Chondrocyte (in vitro differentiated cells): ENCODE data around the gene MIPEP. TPM values are rescaled to one million over a fixed set of nuclear protein-coding genes. Genes with fewer than 3 reads are reported as not detected.

Source experiments
- DNase-seq: peaks from one replicate; pipeline ENCODE4 v3.0.0; 2021; ENCODE audit warnings: mixed read lengths, low spot score
- H3K27ac Mint-ChIP-seq: one replicate; pipeline ENCODE4 v1.8.0; 2021; ENCODE audit warnings: mild to moderate bottlenecking, moderate library complexity, mixed read lengths; ENCODE audit not compliant: unreplicated experiment
- H3K27me3 Mint-ChIP-seq: 2 replicates; pipeline ENCODE4 v1.8.0; 2021; ENCODE audit warnings: low read depth, mixed read lengths
- H3K36me3 Mint-ChIP-seq: 2 replicates; pipeline ENCODE4 v1.8.0; 2021; ENCODE audit warnings: low read depth, mixed read lengths
- H3K4me1 Mint-ChIP-seq: 2 replicates; pipeline ENCODE4 v1.8.0; 2021; ENCODE audit warnings: low read depth, mild to moderate bottlenecking, mixed read lengths
- H3K4me3 Mint-ChIP-seq: one replicate; pipeline ENCODE4 v1.8.0; 2021; ENCODE audit warnings: mild to moderate bottlenecking, moderate library complexity, mixed read lengths; ENCODE audit not compliant: unreplicated experiment
- H3K9me3 Mint-ChIP-seq: 2 replicates; pipeline ENCODE4 v1.8.0; 2021; ENCODE audit warnings: low read depth, mixed read lengths
- CTCF ChIP-seq: fragments of 200-600 bp; sonication (generic); IDR thresholded peaks from 2 replicates; pipeline ENCODE4 v1.5.0; 2021; ENCODE audit warnings: antibody characterized with exemption, mild to moderate bottlenecking, moderate library complexity
- total RNA-seq: library from RNA; stranded (reverse); gene quantifications from 3 replicates; pipeline ENCODE4 v1.2.1, GENCODE V29; 2021

MIPEP gene
- total RNA-seq, 1 donor from 2014 or later = 14.4 TPM

GRCh38 chr13:23771956-23772355 lies 117.2 kb downstream of the MIPEP start:
- Mint-ChIP-seq H3K4me3 (no peak overlapping the region), H3K4me1 (peaks cover 12% of the 10 kb centered on the region), H3K36me3 (peaks cover 1% of the 10 kb centered on the region), H3K9me3 (no peaks in the 10 kb centered on the region), H3K27ac (no peak overlapping the region), H3K27me3 (no peaks in the 10 kb centered on the region)
- no peak for TF ChIP-seq CTCF
- no peak for DNase-seq

GRCh38 chr13:23771552-23771951 lies 117.6 kb downstream of the MIPEP start:
- H3K36me3 Mint-ChIP-seq = peaks cover 1% of the 10 kb centered on the region
- peaks cover 12% of the 10 kb centered on the region for H3K4me1 Mint-ChIP-seq
- no peak for DNase-seq
- H3K27me3 Mint-ChIP-seq = no peaks in the 10 kb centered on the region
- H3K9me3 Mint-ChIP-seq = no peaks in the 10 kb centered on the region
- no peak overlapping the region for H3K4me3 Mint-ChIP-seq
- no peak overlapping the region for H3K27ac Mint-ChIP-seq
- no peak for TF ChIP-seq CTCF

GRCh38 chr13:23770973-23771372 lies 118.2 kb downstream of the MIPEP start:
- Mint-ChIP-seq H3K27ac (no peak overlapping the region), H3K4me3 (no peak overlapping the region), H3K27me3 (no peaks in the 10 kb centered on the region), H3K4me1 (peaks cover 12% of the 10 kb centered on the region), H3K9me3 (no peaks in the 10 kb centered on the region), H3K36me3 (peaks cover 1% of the 10 kb centered on the region)
- DNase-seq = no peak
- TF ChIP-seq CTCF = no peak

GRCh38 chr13:23770428-23770827 lies 118.8 kb downstream of the MIPEP start:
- Mint-ChIP-seq H3K27ac (no peak overlapping the region), H3K4me3 (no peak overlapping the region), H3K9me3 (no peaks in the 10 kb centered on the region), H3K4me1 (peaks cover 12% of the 10 kb centered on the region), H3K27me3 (no peaks in the 10 kb centered on the region), H3K36me3 (peaks cover 1% of the 10 kb centered on the region)
- DNase-seq = no peak
- TF ChIP-seq CTCF = no peak

GRCh38 chr13:23769401-23769800 lies 119.8 kb downstream of the MIPEP start:
- Mint-ChIP-seq H3K4me3 (no peak overlapping the region), H3K4me1 (peaks cover 12% of the 10 kb centered on the region), H3K27ac (no peak overlapping the region)

More at GRCh38 chr13:23769401-23769800, 119.8 kb downstream of the MIPEP start:
- Mint-ChIP-seq H3K27me3 (no peaks in the 10 kb centered on the region), H3K36me3 (peaks cover 1% of the 10 kb centered on the region), H3K9me3 (no peaks in the 10 kb centered on the region)
- TF ChIP-seq CTCF = no peak
- no peak for DNase-seq
